ENCODE data around the gene HSPB9.
A peak's percentile ranks its signal among the peaks of the same experiment; 100 is the strongest.

The HSPB9 gene

DNA sequence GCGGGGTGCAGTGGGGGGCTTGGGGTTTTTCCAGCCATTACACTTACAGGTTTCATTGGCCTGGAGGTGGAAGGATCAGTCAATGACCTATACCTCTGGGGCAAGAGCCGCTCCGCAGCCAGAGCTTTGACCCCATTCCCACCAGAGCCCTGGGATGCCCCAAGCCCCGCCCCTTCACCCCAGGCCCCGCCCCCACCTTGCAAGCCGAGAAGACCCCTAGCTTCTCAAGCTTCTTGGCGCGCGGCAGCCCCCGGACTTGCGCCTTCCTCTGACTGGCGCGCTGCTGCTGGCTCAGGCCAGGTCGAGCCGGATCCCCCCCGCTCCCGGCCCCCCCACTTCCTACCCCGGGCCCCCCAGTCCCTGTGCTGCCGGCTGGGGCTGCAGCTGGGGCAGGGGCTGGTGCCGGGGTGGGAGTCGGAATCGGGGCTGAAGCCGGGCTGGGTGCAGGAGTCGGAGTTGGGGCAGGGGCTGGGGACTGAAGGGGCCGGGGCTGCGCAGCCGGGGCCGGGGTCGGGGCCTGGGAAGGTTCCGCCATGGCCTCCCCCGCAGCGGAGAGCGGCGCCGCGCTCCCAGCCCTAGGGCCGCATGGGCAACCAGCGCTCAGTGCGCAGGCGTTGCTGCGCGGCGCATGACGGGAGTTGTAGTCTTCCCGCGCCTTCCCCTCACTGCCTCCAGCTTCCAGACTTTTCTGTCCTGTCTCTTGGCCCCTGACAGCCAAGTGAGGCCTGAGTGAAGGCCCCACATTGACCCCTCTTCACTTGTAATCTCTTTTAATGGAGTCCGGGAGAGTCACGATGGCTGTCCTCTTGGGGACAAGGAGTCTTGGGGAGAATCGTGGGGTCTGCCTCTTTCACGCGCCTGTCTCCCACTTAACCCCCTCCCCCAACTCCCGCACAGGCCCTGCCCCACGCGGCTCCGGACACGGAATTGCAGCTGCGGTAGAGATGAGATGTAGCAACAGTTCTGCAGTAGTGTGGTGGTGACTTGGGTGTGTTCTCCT lies 1.5 kb upstream of the HSPB9 start, which contains the start of gene KAT2A:
TSS of gene KAT2A (minus strand) at position 598 of the 1,000 bp plus-strand sequence. CDS start at position 535, 63 bp downstream.
- no peaks in the 10 kb centered on the region for H3K79me1 ChIP-seq (ENCODE audit: low read length)
- peak within 1 kb of the TSS; percentile 90 for H2BK120ac ChIP-seq (ENCODE audit: low read depth, low read length)
- no CpG with 5 or more reads among the region's 57 CpGs for WGBS (ENCODE audit: extremely low coverage, insufficient coverage, low lambda C conversion rate)
- H3K18ac ChIP-seq (ENCODE audit: low read length), result peak within 1 kb of the TSS; percentile 98
- H2BK15ac ChIP-seq (replicated peaks; ENCODE audit: low read depth), result no peak within 1 kb of the TSS
- peak within 1 kb of the TSS; percentile 98 for H3K4ac ChIP-seq (ENCODE audit: low read depth, low read length)
- peak within 1 kb of the TSS; percentile 68 for H3K9ac ChIP-seq (ENCODE audit: low read length)
- no peak within 1 kb of the TSS for H3K27ac ChIP-seq (ENCODE audit: low read depth, low read length)
- no peaks in the 10 kb centered on the region for H3K79me2 ChIP-seq (ENCODE audit: control insufficient read depth, insufficient read depth, low read length)
- H3K27me3 ChIP-seq (ENCODE audit: insufficient read depth, low read length, poor library complexity), result no peaks in the 10 kb centered on the region
- H4K8ac ChIP-seq (ENCODE audit: low read depth, low read length), result peak within 1 kb of the TSS; percentile 97
- H3K4me3 ChIP-seq (ENCODE audit: low read length), result peak within 1 kb of the TSS; percentile 28
- H3K4me2 ChIP-seq (ENCODE audit: low read length), result peak within 1 kb of the TSS; percentile 4
- H3K36me3 ChIP-seq (ENCODE audit: control insufficient read depth, insufficient read depth, low read length), result peaks cover 6% of the 10 kb centered on the region
- H2BK5ac ChIP-seq (ENCODE audit: low read length), result no peak within 1 kb of the TSS
- H2AK5ac ChIP-seq (ENCODE audit: low read length), result no peak within 1 kb of the TSS
- H3K23ac ChIP-seq (ENCODE audit: low read length), result no peak within 1 kb of the TSS
- no peak within 1 kb of the TSS for H4K5ac ChIP-seq (ENCODE audit: low read length)
- peaks cover 2% of the 10 kb centered on the region for H3K4me1 ChIP-seq (ENCODE audit: control insufficient read depth, low read depth, low read length)
- peak; percentile 91 for DNase-seq
- peak within 1 kb of the TSS; percentile 86 for H3K56ac ChIP-seq (ENCODE audit: low read length)

- no peak for DNase-seq
- H3K18ac ChIP-seq (ENCODE audit: low read length), result no peak overlapping the region
- no CpG with 5 or more reads among the region's 3 CpGs for WGBS (ENCODE audit: extremely low coverage, insufficient coverage, low lambda C conversion rate)
Observed at GRCh38 chr17:42124256-42124655, 1.7 kb downstream of the HSPB9 start.

DNA sequence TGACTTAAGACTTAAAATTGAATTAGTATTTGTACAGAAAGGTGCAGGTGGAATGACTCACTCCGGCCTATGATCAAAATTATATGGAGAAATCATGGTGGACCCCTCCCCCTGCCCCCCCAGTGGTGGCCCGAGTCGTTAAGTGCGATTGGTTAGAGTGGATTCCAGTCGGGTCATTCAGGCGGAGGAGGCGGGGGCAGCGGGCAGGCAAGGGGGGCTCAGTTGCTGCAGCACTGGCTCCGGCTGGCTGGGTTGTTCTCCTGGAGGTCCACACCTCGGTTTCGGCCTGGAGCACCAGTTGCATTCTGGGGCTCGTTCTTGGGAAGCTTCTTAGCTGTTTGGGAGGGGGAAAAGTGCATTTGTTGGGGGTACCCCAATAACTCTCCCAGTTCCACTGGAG lies 3.0 kb downstream of the HSPB9 start:
- Histone ChIP-seq H2AK5ac (ENCODE audit: low read length) (no peak overlapping the region), H3K4me2 (ENCODE audit: low read length) (no peak overlapping the region), H3K18ac (ENCODE audit: low read length) (no peak overlapping the region), H2BK5ac (ENCODE audit: low read length) (no peak overlapping the region), H3K4ac (ENCODE audit: low read depth, low read length) (no peak overlapping the region), H3K27me3 (ENCODE audit: insufficient read depth, low read length, poor library complexity) (no peaks in the 10 kb centered on the region), H3K23ac (ENCODE audit: low read length) (no peak overlapping the region), H3K9ac (ENCODE audit: low read length) (no peak overlapping the region), H3K56ac (ENCODE audit: low read length) (no peak overlapping the region), H3K79me2 (ENCODE audit: control insufficient read depth, insufficient read depth, low read length) (no peaks in the 10 kb centered on the region), H3K27ac (ENCODE audit: low read depth, low read length) (no peak overlapping the region), H3K36me3 (ENCODE audit: control insufficient read depth, insufficient read depth, low read length) (peaks cover 22% of the 10 kb centered on the region), H4K8ac (ENCODE audit: low read depth, low read length) (no peak overlapping the region), H2BK15ac (replicated peaks; ENCODE audit: low read depth) (no peak overlapping the region), H3K4me1 (ENCODE audit: control insufficient read depth, low read depth, low read length) (peaks cover 2% of the 10 kb centered on the region), H3K4me3 (ENCODE audit: low read length) (no peak overlapping the region), H2BK120ac (ENCODE audit: low read depth, low read length) (no peak overlapping the region), H4K5ac (ENCODE audit: low read length) (no peak overlapping the region), H3K79me1 (ENCODE audit: low read length) (no peaks in the 10 kb centered on the region)
- DNase-seq, result no peak
- WGBS (ENCODE audit: extremely low coverage, insufficient coverage, low lambda C conversion rate), result no CpG with 5 or more reads among the region's 12 CpGs

More at GRCh38 chr17:42124256-42124655, 1.7 kb downstream of the HSPB9 start:
- no peak overlapping the region for H3K4me2 ChIP-seq (ENCODE audit: low read length)
- H3K4ac ChIP-seq (ENCODE audit: low read depth, low read length), result no peak overlapping the region
- H2AK5ac ChIP-seq (ENCODE audit: low read length), result no peak overlapping the region
- no peak overlapping the region for H3K56ac ChIP-seq (ENCODE audit: low read length)
- H3K27ac ChIP-seq (ENCODE audit: low read depth, low read length), result no peak overlapping the region
- H3K4me3 ChIP-seq (ENCODE audit: low read length), result no peak overlapping the region
- no peak overlapping the region for H2BK5ac ChIP-seq (ENCODE audit: low read length)
- H2BK15ac ChIP-seq (replicated peaks; ENCODE audit: low read depth), result no peak overlapping the region
- no peaks in the 10 kb centered on the region for H3K79me1 ChIP-seq (ENCODE audit: low read length)
- no peaks in the 10 kb centered on the region for H3K27me3 ChIP-seq (ENCODE audit: insufficient read depth, low read length, poor library complexity)
- no peak overlapping the region for H4K8ac ChIP-seq (ENCODE audit: low read depth, low read length)
- peaks cover 17% of the 10 kb centered on the region for H3K36me3 ChIP-seq (ENCODE audit: control insufficient read depth, insufficient read depth, low read length)
- no peaks in the 10 kb centered on the region for H3K79me2 ChIP-seq (ENCODE audit: control insufficient read depth, insufficient read depth, low read length)
- no peak overlapping the region for H3K23ac ChIP-seq (ENCODE audit: low read length)
- no peak overlapping the region for H2BK120ac ChIP-seq (ENCODE audit: low read depth, low read length)
- H3K4me1 ChIP-seq (ENCODE audit: control insufficient read depth, low read depth, low read length), result peaks cover 2% of the 10 kb centered on the region
- H4K5ac ChIP-seq (ENCODE audit: low read length), result no peak overlapping the region
- H3K9ac ChIP-seq (ENCODE audit: low read length), result no peak overlapping the region

DNA sequence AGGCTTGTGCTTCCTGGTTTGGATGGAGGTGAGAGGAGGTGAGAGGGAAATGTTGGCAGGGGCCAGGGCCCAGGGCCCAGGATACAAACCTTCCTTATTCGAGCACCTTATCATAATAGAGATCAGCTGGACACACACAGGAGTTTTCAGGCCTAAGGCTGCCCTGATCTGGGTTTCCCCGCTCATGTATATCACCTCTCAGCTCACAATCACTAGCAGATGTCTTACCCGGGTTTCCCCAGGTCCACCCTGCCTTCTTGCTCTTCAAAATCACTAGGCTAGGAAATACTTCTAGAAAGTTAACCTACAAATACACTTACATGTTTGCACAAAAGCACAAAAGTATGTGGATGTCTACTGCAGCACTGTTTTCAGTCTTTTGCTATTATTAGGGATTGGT lies 4.2 kb downstream of the HSPB9 start:
- no peak overlapping the region for H3K27ac ChIP-seq (ENCODE audit: low read depth, low read length)
- peaks cover 22% of the 10 kb centered on the region for H3K36me3 ChIP-seq (ENCODE audit: control insufficient read depth, insufficient read depth, low read length)
- H3K79me2 ChIP-seq (ENCODE audit: control insufficient read depth, insufficient read depth, low read length), result no peaks in the 10 kb centered on the region
- H3K23ac ChIP-seq (ENCODE audit: low read length), result no peak overlapping the region
- no peaks in the 10 kb centered on the region for H3K27me3 ChIP-seq (ENCODE audit: insufficient read depth, low read length, poor library complexity)
- H4K5ac ChIP-seq (ENCODE audit: low read length), result no peak overlapping the region
- H2AK5ac ChIP-seq (ENCODE audit: low read length), result no peak overlapping the region
- H3K4me3 ChIP-seq (ENCODE audit: low read length), result no peak overlapping the region
- H2BK120ac ChIP-seq (ENCODE audit: low read depth, low read length), result no peak overlapping the region
- H3K4ac ChIP-seq (ENCODE audit: low read depth, low read length), result no peak overlapping the region
- H3K4me1 ChIP-seq (ENCODE audit: control insufficient read depth, low read depth, low read length), result no peaks in the 10 kb centered on the region
- H2BK5ac ChIP-seq (ENCODE audit: low read length), result no peak overlapping the region
- H3K4me2 ChIP-seq (ENCODE audit: low read length), result no peak overlapping the region
- no peak overlapping the region for H2BK15ac ChIP-seq (replicated peaks; ENCODE audit: low read depth)
- no peak overlapping the region for H4K8ac ChIP-seq (ENCODE audit: low read depth, low read length)
- DNase-seq, result no peak
- H3K79me1 ChIP-seq (ENCODE audit: low read length), result peaks cover 2% of the 10 kb centered on the region
- H3K18ac ChIP-seq (ENCODE audit: low read length), result no peak overlapping the region
- H3K56ac ChIP-seq (ENCODE audit: low read length), result no peak overlapping the region
- no CpG with 5 or more reads among the region's 3 CpGs for WGBS (ENCODE audit: extremely low coverage, insufficient coverage, low lambda C conversion rate)
- H3K9ac ChIP-seq (ENCODE audit: low read length), result no peak overlapping the region

DNA sequence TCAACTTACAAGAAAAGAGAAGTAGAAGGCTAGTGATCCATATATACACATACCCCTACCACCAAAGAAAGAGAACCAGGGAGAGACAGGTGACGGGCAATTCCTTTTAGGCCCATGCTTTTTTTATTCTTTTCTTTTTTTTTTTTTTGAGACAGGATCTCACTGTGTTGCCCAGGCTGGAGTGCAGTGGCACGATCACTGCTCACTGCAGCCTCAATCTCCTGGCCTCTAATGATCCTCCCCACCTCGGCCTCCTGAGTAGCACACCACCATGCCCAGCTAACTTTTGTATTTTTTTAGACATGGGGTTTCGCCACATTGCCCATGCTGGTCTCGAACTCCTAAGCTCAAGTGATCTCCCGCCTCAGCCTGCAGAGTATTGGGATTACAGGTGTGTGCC lies 4.8 kb downstream of the HSPB9 start:
- H2BK15ac ChIP-seq (replicated peaks; ENCODE audit: low read depth), result no peak overlapping the region
- H3K27ac ChIP-seq (ENCODE audit: low read depth, low read length), result no peak overlapping the region
- no peak overlapping the region for H4K8ac ChIP-seq (ENCODE audit: low read depth, low read length)
- H3K4ac ChIP-seq (ENCODE audit: low read depth, low read length), result no peak overlapping the region
- H2BK120ac ChIP-seq (ENCODE audit: low read depth, low read length), result no peak overlapping the region
- H3K56ac ChIP-seq (ENCODE audit: low read length), result no peak overlapping the region
- no peak overlapping the region for H4K5ac ChIP-seq (ENCODE audit: low read length)
- no peaks in the 10 kb centered on the region for H3K27me3 ChIP-seq (ENCODE audit: insufficient read depth, low read length, poor library complexity)
- DNase-seq, result no peak
- H3K4me1 ChIP-seq (ENCODE audit: control insufficient read depth, low read depth, low read length), result no peaks in the 10 kb centered on the region
- H2BK5ac ChIP-seq (ENCODE audit: low read length), result no peak overlapping the region
- H3K4me3 ChIP-seq (ENCODE audit: low read length), result no peak overlapping the region
- no peak overlapping the region for H3K4me2 ChIP-seq (ENCODE audit: low read length)
- peaks cover 3% of the 10 kb centered on the region for H3K79me2 ChIP-seq (ENCODE audit: control insufficient read depth, insufficient read depth, low read length)
- no peak overlapping the region for H2AK5ac ChIP-seq (ENCODE audit: low read length)
- H3K18ac ChIP-seq (ENCODE audit: low read length), result no peak overlapping the region
- H3K36me3 ChIP-seq (ENCODE audit: control insufficient read depth, insufficient read depth, low read length), result peaks cover 22% of the 10 kb centered on the region
- no CpG with 5 or more reads among the region's 6 CpGs for WGBS (ENCODE audit: extremely low coverage, insufficient coverage, low lambda C conversion rate)
- no peak overlapping the region for H3K9ac ChIP-seq (ENCODE audit: low read length)
- no peak overlapping the region for H3K23ac ChIP-seq (ENCODE audit: low read length)
- peaks cover 2% of the 10 kb centered on the region for H3K79me1 ChIP-seq (ENCODE audit: low read length)
